Muscle of leg (tissue), 11 donors: ENCODE data around the gene GREM2. TPM values are rescaled to one million over a fixed set of nuclear protein-coding genes. Genes with fewer than 3 reads are reported as not detected.

ENCODE experiments used
- DNase-seq: peaks from one replicate; pipeline ENCODE4 v3.0.0; 2013
- H3K27ac ChIP-seq: one replicate; pipeline ENCODE4 v1.5.1; 2013; ENCODE audit warnings: mild to moderate bottlenecking, low read length, control low read depth
- H3K27me3 ChIP-seq: one replicate; pipeline ENCODE4 v1.6.1; 2013; ENCODE audit warnings: low read length; ENCODE audit not compliant: control insufficient read depth, insufficient read depth
- H3K36me3 ChIP-seq: one replicate; pipeline ENCODE4 v1.6.1; 2013; ENCODE audit warnings: low read length; ENCODE audit not compliant: control insufficient read depth, insufficient read depth
- H3K4me1 ChIP-seq: one replicate; pipeline ENCODE4 v1.6.1; 2013; ENCODE audit warnings: low read length; ENCODE audit not compliant: control insufficient read depth, insufficient read depth
- H3K4me3 ChIP-seq: one replicate; pipeline ENCODE4 v1.5.1; 2013; ENCODE audit warnings: low read length, control low read depth
- H3K9me3 ChIP-seq: replicated peaks from 2 replicates; pipeline ENCODE4 v1.6.1; 2013; ENCODE audit warnings: low read depth, low read length; ENCODE audit not compliant: control insufficient read depth
- WGBS: methylation state at CpG from one replicate; pipeline ENCODE4 v1.1.5; 2013; ENCODE audit warnings: missing lambda C conversion rate; ENCODE audit not compliant: insufficient coverage; 5-methylcytosine and 5-hydroxymethylcytosine counted together
- polyA plus RNA-seq, 8 donors: library from polyadenylated mRNA; unstranded; fragments of 120-200 nt; gene quantifications; one replicate each; pipeline versions ENCODE4 v1.2.1 to v1.2.3, GENCODE V29; 2013; ENCODE audit warnings: inconsistent platforms in 1 of 8, low replicate concordance in 1 of 8; ENCODE audit not compliant: insufficient read length in 8 of 8, insufficient read depth in 1 of 8
- total RNA-seq: library from RNA; stranded (reverse); fragments of 120-200 nt; gene quantifications from one replicate; pipeline ENCODE4 v1.2.4, GENCODE V29; 2013

The GREM2 gene
- total and polyA plus RNA-seq, 9 donors = 2.0 to 8.3 (median 3.2) TPM

DNA sequence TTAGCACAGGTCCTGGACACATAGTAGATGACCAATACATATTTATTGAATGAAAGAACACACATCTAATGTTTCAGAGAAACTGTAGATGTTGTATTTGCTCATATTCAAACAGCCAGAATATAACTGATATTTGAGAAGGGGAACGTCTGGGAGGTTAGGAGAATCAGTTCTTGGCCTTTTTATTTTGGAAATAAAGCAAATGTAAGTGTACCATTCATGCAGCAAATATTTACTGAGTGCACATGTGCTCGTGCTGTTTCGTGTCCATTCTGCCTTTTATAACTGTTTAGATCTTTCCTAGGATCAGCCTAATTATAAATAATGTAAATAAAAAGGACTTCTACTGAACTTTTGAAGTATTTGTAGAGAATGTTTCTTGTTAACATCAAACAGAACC lies 103.8 kb downstream of the GREM2 start:
- no peak overlapping the region for H3K27ac ChIP-seq

DNA sequence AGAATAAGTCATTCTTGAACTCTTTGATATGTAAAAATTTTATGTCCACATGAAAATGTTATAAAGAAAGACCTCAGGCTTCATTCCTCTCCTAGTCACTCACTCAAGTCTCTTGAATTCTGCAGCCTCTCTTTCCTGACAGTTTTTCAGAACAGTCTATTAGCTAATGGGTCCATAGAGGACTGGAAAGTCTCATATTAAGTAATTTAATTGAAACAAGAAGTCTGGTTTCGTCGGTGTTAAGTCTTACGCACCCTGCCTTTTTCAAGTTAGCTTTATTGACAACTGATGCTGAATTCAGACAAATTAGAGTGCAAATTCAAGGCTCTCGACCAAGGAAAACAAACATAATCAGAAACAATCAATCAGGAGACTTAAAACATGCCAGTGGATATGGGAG lies 105.8 kb downstream of the GREM2 start:
- DNase-seq = no peak
- WGBS = no CpG with 5 or more reads among the region's 4 CpGs
- Histone ChIP-seq H3K27me3 (no peaks in the 10 kb centered on the region), H3K27ac (no peak overlapping the region), H3K4me3 (no peak overlapping the region), H3K9me3 (no peaks in the 10 kb centered on the region), H3K36me3 (no peaks in the 10 kb centered on the region), H3K4me1 (no peaks in the 10 kb centered on the region)

More for the DNA sequence above, 103.8 kb downstream of the GREM2 start:
- no peak for DNase-seq
- H3K36me3 ChIP-seq = no peaks in the 10 kb centered on the region
- no CpG with 5 or more reads among the region's 3 CpGs for WGBS
- H3K4me1 ChIP-seq = no peaks in the 10 kb centered on the region
- H3K4me3 ChIP-seq = no peak overlapping the region
- H3K27me3 ChIP-seq = no peaks in the 10 kb centered on the region
- H3K9me3 ChIP-seq = no peaks in the 10 kb centered on the region

DNA sequence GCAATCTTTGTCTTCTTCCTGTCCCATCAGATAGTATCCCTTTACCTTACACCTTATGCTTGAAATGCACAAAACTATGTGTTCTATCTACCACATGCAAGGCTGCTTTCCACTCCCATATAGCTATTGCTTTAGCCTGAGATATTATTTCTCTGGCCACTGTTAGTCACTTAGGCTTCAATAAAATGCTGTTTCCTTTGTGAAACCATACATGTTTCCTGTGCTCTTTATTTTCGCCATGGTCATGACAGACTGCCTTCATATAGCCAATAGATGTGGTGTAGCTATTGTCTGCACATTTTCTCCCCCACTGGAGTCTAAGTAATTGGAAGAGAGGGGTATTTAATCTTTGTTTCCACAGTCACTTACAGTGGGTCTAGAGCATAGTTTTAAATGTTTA lies 108.4 kb downstream of the GREM2 start:
- Histone ChIP-seq H3K36me3 (no peaks in the 10 kb centered on the region), H3K4me3 (no peak overlapping the region), H3K9me3 (no peaks in the 10 kb centered on the region), H3K27me3 (no peaks in the 10 kb centered on the region), H3K4me1 (no peaks in the 10 kb centered on the region), H3K27ac (no peak overlapping the region)
- no CpG with 5 or more reads among the region's 1 CpG for WGBS
- no peak for DNase-seq

- Histone ChIP-seq H3K4me1 (no peaks in the 10 kb centered on the region), H3K9me3 (no peaks in the 10 kb centered on the region), H3K27me3 (no peaks in the 10 kb centered on the region), H3K4me3 (no peak overlapping the region), H3K36me3 (no peaks in the 10 kb centered on the region), H3K27ac (no peak overlapping the region)
- no peak for DNase-seq
- 77% methylated on average over 4 of the region's 4 CpGs for WGBS
Measured at GRCh38 chr1:240503036-240503435, 108.9 kb downstream of the GREM2 start.

- no peaks in the 10 kb centered on the region for H3K9me3 ChIP-seq
- no peak for DNase-seq
- no peaks in the 10 kb centered on the region for H3K27me3 ChIP-seq
- H3K36me3 ChIP-seq = no peaks in the 10 kb centered on the region
- no peak overlapping the region for H3K4me3 ChIP-seq
- H3K27ac ChIP-seq = no peak overlapping the region
- WGBS = 33% methylated on average over 1 of the region's 2 CpGs
- no peaks in the 10 kb centered on the region for H3K4me1 ChIP-seq
Measured at GRCh38 chr1:240501115-240501514, 110.8 kb downstream of the GREM2 start.

DNA sequence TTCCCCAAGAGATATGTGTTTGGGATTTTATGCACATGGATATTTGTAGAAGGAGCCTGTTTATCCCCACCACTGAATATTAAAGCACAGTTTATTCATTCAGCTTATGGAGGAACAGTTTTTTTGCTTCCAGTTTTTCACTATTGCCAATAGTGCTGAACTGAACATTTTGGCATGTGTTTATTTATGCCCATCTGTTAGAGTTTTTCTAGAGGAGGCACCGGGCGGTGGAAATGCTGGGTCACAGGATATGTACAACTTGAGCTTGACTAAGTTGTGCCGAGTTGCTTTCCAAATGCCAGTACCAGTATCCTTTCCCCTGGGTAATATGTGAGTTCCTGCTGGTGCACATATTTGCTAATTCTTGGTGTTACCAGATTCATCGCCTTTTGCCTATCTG lies 111.3 kb downstream of the GREM2 start:
- 60% methylated on average over 1 of the region's 4 CpGs for WGBS
- Histone ChIP-seq H3K36me3 (no peaks in the 10 kb centered on the region), H3K27ac (no peak overlapping the region), H3K4me3 (no peak overlapping the region), H3K4me1 (no peaks in the 10 kb centered on the region), H3K9me3 (no peaks in the 10 kb centered on the region), H3K27me3 (no peaks in the 10 kb centered on the region)
- no peak for DNase-seq

GRCh38 chr1:240499012-240499411 lies 112.9 kb downstream of the GREM2 start:
- DNase-seq = no peak
- 80% methylated on average over 1 of the region's 2 CpGs for WGBS
- H3K4me3 ChIP-seq = no peak overlapping the region

DNA sequence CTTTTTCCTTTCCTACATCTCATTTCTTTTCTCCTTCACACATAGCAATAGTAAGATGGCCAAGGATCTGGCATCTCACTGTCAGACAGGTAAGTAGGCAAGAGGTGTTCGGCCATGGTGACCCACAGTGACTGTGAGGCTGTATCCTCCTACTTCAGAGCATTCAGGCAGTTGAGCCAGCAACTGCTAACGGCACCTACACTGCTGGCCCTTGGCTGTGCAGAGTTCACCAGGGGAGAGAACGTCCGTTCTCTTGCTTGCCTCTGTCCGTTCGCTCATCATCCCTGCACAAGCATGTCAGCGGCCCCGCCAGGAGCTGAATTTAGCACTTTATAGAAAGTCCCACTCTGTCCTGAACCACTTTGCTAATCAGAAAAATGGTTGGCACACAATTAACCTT lies 113.6 kb downstream of the GREM2 start:
- Histone ChIP-seq H3K9me3 (no peaks in the 10 kb centered on the region), H3K27ac (no peak overlapping the region), H3K4me3 (no peak overlapping the region), H3K36me3 (no peaks in the 10 kb centered on the region), H3K4me1 (no peaks in the 10 kb centered on the region), H3K27me3 (no peaks in the 10 kb centered on the region)
- 78% methylated on average over 6 of the region's 8 CpGs for WGBS
- DNase-seq = no peak

More at GRCh38 chr1:240499012-240499411, 112.9 kb downstream of the GREM2 start:
- Histone ChIP-seq H3K9me3 (no peaks in the 10 kb centered on the region), H3K36me3 (no peaks in the 10 kb centered on the region), H3K27ac (no peak overlapping the region), H3K27me3 (no peaks in the 10 kb centered on the region), H3K4me1 (no peaks in the 10 kb centered on the region)

DNA sequence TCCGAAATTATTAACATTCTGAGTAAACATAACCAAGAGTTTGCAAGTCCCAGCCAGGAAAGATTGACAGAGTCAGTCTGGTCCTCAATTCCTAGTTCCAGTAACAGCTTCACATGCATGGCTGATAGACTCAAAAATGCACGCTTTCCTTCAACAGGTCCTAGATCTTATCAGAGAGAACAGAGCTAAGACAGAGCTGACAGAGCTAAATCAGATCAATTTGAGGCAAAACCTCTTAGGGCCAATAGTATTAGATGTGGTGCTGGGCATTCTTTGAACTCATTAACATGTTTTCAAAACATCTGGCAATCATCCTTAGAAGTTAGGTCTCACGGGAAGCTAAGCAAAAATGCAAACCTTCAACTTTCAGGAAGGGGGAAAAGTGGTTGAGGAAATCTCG lies 114.0 kb downstream of the GREM2 start:
- Histone ChIP-seq H3K4me1 (no peaks in the 10 kb centered on the region), H3K36me3 (no peaks in the 10 kb centered on the region), H3K4me3 (no peak overlapping the region), H3K27ac (no peak overlapping the region), H3K27me3 (no peaks in the 10 kb centered on the region), H3K9me3 (no peaks in the 10 kb centered on the region)
- WGBS = no CpG with 5 or more reads among the region's 4 CpGs
- DNase-seq = peak; percentile 32

DNA sequence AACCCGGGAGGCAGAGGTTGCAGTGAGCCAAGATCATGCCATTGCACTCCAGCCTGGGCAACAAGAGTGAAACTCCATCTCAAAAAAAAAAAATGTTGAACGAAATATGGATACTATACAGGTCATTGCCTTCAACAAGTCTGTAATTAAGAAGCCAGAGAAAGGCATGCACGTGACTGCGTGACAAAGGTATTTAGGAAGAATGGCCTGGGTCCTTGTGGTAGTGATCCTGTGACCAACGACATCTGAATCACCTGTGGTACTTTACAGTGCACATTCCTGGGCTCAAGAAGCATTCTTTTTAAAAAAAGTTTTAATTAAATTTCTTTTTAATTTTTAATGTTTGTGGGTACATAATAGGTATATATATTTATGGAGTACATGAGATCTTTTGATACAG lies 115.0 kb downstream of the GREM2 start:
- 96% methylated on average over 3 of the region's 5 CpGs for WGBS
- no peak for DNase-seq

DNA sequence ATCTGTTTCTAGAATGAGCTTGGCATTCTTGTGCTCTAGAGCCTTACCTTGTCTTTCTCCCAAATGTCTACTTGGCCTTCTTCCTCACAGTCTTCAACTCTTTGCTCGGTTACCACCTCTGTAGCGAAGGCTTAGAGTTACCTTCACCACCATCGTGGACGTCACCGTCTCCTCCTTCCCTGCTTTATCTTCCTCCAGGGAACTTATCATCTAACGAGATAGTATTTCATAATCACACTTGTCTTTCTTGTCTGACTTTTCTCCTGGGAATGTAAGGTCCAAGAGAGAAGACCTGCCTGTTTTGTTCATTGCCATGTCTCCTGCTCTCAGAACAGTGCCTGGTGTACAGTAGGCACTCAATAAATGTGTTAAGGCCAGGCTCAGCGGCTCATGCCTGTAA lies 115.6 kb downstream of the GREM2 start:
- Histone ChIP-seq H3K9me3 (no peaks in the 10 kb centered on the region), H3K4me1 (no peaks in the 10 kb centered on the region), H3K27me3 (no peaks in the 10 kb centered on the region), H3K4me3 (no peak overlapping the region), H3K36me3 (no peaks in the 10 kb centered on the region), H3K27ac (no peak overlapping the region)
- 91% methylated on average over 6 of the region's 7 CpGs for WGBS
- DNase-seq = no peak

More for the DNA sequence above, 115.0 kb downstream of the GREM2 start:
- Histone ChIP-seq H3K4me1 (no peaks in the 10 kb centered on the region), H3K9me3 (no peaks in the 10 kb centered on the region), H3K27me3 (no peaks in the 10 kb centered on the region), H3K27ac (no peak overlapping the region), H3K4me3 (no peak overlapping the region), H3K36me3 (no peaks in the 10 kb centered on the region)
